ENCODE results near the gene PPP2R2B. TPM values are rescaled to one million over a fixed set of nuclear protein-coding genes. Genes with fewer than 3 reads are reported as not detected.

The PPP2R2B gene
- total RNA-seq, 1 experiment from 2014 or later = not detected

- CTCF ChIA-PET = no interaction called here
- BruUV-seq (replicated peaks) = no TSS peak
- POLR2A ChIA-PET (ENCODE audit: unreplicated experiment) = no interaction called here
These were observed 159.4 kb downstream of the PPP2R2B start for GRCh38 chr5:146719179-146719578.

GRCh38 chr5:146718609-146719008 lies 159.9 kb downstream of the PPP2R2B start:
- BruUV-seq (replicated peaks) = no TSS peak
- no peaks in the 10 kb centered on the region for H4K20me1 ChIP-seq (ENCODE audit: low read length)
- H3K9ac ChIP-seq (ENCODE audit: low read length) = no peak overlapping the region
- no peak overlapping the region for H2AFZ ChIP-seq (ENCODE audit: low read length)
- TF ChIP-seq CTCF (conservative IDR thresholded peaks at IDR 0.05; ENCODE audit: low read depth, low read length) (no peak), EZH2phosphoT487 (IDR thresholded peaks at IDR 0.05; ENCODE audit: borderline replicate concordance, low read length) (no peak), EZH2 (IDR thresholded peaks at IDR 0.05; ENCODE audit: low read length, unreplicated experiment) (no peak)
- ChIA-PET CTCF (no interaction called here), POLR2A (ENCODE audit: unreplicated experiment) (no interaction called here)
- H3F3A ChIP-seq (ENCODE audit: low read length, unreplicated experiment) = no peaks in the 10 kb centered on the region
- no peaks in the 10 kb centered on the region for H3K9me2 ChIP-seq (replicated peaks; ENCODE audit: low read length)
- no peaks in the 10 kb centered on the region for H3K79me2 ChIP-seq (ENCODE audit: low read length)
- no peaks in the 10 kb centered on the region for H3K9me3 ChIP-seq (ENCODE audit: low read length)
- H3K27me3 ChIP-seq (ENCODE audit: low read length) = peaks cover 34% of the 10 kb centered on the region
- no peak for DNase-seq
- H3K36me3 ChIP-seq (ENCODE audit: low read depth, low read length) = no peaks in the 10 kb centered on the region
- no peak overlapping the region for H3K4me2 ChIP-seq (ENCODE audit: low read length)
- no peak overlapping the region for H3K27ac ChIP-seq (ENCODE audit: low read length)
- intact Hi-C loops (cut with micrococcal nuclease) = no loop called here
- ATAC-seq = no peak
- H3K4me1 ChIP-seq (ENCODE audit: insufficient read depth, low read length) = no peaks in the 10 kb centered on the region
- no peak overlapping the region for H3K4me3 ChIP-seq (ENCODE audit: low read length)

More at GRCh38 chr5:146719179-146719578, 159.4 kb downstream of the PPP2R2B start:
- ATAC-seq = no peak
- Histone ChIP-seq H3K9me2 (replicated peaks; ENCODE audit: low read length) (no peaks in the 10 kb centered on the region), H3K79me2 (ENCODE audit: low read length) (no peaks in the 10 kb centered on the region), H3K9me3 (ENCODE audit: low read length) (no peaks in the 10 kb centered on the region), H2AFZ (ENCODE audit: low read length) (no peak overlapping the region), H3F3A (ENCODE audit: low read length, unreplicated experiment) (no peaks in the 10 kb centered on the region), H3K27me3 (ENCODE audit: low read length) (peaks cover 29% of the 10 kb centered on the region), H3K4me2 (ENCODE audit: low read length) (no peak overlapping the region), H3K4me3 (ENCODE audit: low read length) (no peak overlapping the region), H3K9ac (ENCODE audit: low read length) (no peak overlapping the region), H3K36me3 (ENCODE audit: low read depth, low read length) (no peaks in the 10 kb centered on the region), H3K4me1 (ENCODE audit: insufficient read depth, low read length) (no peaks in the 10 kb centered on the region), H4K20me1 (ENCODE audit: low read length) (no peaks in the 10 kb centered on the region), H3K27ac (ENCODE audit: low read length) (no peak overlapping the region)
- intact Hi-C loops (cut with micrococcal nuclease) = no loop called here
- TF ChIP-seq EZH2 (IDR thresholded peaks at IDR 0.05; ENCODE audit: low read length, unreplicated experiment) (no peak), CTCF (conservative IDR thresholded peaks at IDR 0.05; ENCODE audit: low read depth, low read length) (no peak), EZH2phosphoT487 (IDR thresholded peaks at IDR 0.05; ENCODE audit: borderline replicate concordance, low read length) (no peak)
- DNase-seq = no peak

GRCh38 chr5:146717951-146718350 lies 160.6 kb downstream of the PPP2R2B start:
- H3K9me3 ChIP-seq (ENCODE audit: low read length) = no peaks in the 10 kb centered on the region
- no peak for DNase-seq
- no peaks in the 10 kb centered on the region for H3K9me2 ChIP-seq (replicated peaks; ENCODE audit: low read length)
- no peak overlapping the region for H3K9ac ChIP-seq (ENCODE audit: low read length)
- H3K4me1 ChIP-seq (ENCODE audit: insufficient read depth, low read length) = no peaks in the 10 kb centered on the region
- CTCF ChIA-PET = no interaction called here
- H3K27ac ChIP-seq (ENCODE audit: low read length) = no peak overlapping the region
- ATAC-seq = no peak
- peaks cover 38% of the 10 kb centered on the region for H3K27me3 ChIP-seq (ENCODE audit: low read length)
- H4K20me1 ChIP-seq (ENCODE audit: low read length) = no peaks in the 10 kb centered on the region
- no peak overlapping the region for H3K4me2 ChIP-seq (ENCODE audit: low read length)
- no peaks in the 10 kb centered on the region for H3K79me2 ChIP-seq (ENCODE audit: low read length)
- no peaks in the 10 kb centered on the region for H3F3A ChIP-seq (ENCODE audit: low read length, unreplicated experiment)
- TF ChIP-seq CTCF (conservative IDR thresholded peaks at IDR 0.05; ENCODE audit: low read depth, low read length) (no peak), EZH2phosphoT487 (IDR thresholded peaks at IDR 0.05; ENCODE audit: borderline replicate concordance, low read length) (no peak), EZH2 (IDR thresholded peaks at IDR 0.05; ENCODE audit: low read length, unreplicated experiment) (no peak)
- BruUV-seq (replicated peaks) = no TSS peak
- H3K36me3 ChIP-seq (ENCODE audit: low read depth, low read length) = no peaks in the 10 kb centered on the region
- POLR2A ChIA-PET (ENCODE audit: unreplicated experiment) = no interaction called here
- intact Hi-C loops (cut with micrococcal nuclease) = no loop called here
- H3K4me3 ChIP-seq (ENCODE audit: low read length) = no peak overlapping the region
- H2AFZ ChIP-seq (ENCODE audit: low read length) = no peak overlapping the region

All from PC-3 (cell line).